Measurements from ENCODE around the gene BICD2.

Gene BICD2

GRCh38 chr9:92774274-92774673 is 9.6 kb upstream of the BICD2 start:
- TF ChIP-seq CTCF (IDR thresholded peaks at IDR 0.05; ENCODE audit: insufficient read depth, low read length, poor library complexity, severe bottlenecking) (no peak), EZH2phosphoT487 (conservative IDR thresholded peaks at IDR 0.05; ENCODE audit: low read length) (no peak)
- H3K4me3 ChIP-seq (ENCODE audit: insufficient read depth, low read length, poor library complexity, severe bottlenecking) = no peak overlapping the region
- no peak overlapping the region for H3K9ac ChIP-seq (ENCODE audit: low read length)
- H3K9me2 ChIP-seq (replicated peaks; ENCODE audit: insufficient read depth, low read length) = no peaks in the 10 kb centered on the region
- no peak overlapping the region for H2AFZ ChIP-seq (ENCODE audit: low read depth, low read length, severe bottlenecking)
- H3K27ac ChIP-seq (ENCODE audit: low read depth, low read length) = no peak overlapping the region
- H3K36me3 ChIP-seq (ENCODE audit: low read length) = no peaks in the 10 kb centered on the region
- H4K20me1 ChIP-seq (ENCODE audit: low read depth, low read length) = no peaks in the 10 kb centered on the region
- H3K27me3 ChIP-seq (ENCODE audit: low read length) = no peaks in the 10 kb centered on the region
- no peak overlapping the region for H3K4me2 ChIP-seq (ENCODE audit: low read depth, low read length, poor library complexity, severe bottlenecking)
- H3K9me3 ChIP-seq (ENCODE audit: insufficient read depth, low read length) = no peaks in the 10 kb centered on the region
- H3K79me2 ChIP-seq (ENCODE audit: insufficient read depth, low read length) = no peaks in the 10 kb centered on the region
- H3F3A ChIP-seq (ENCODE audit: insufficient read depth) = no peaks in the 10 kb centered on the region

- no peak overlapping the region for H3K27ac ChIP-seq (ENCODE audit: low read depth, low read length)
- no peak overlapping the region for H3K4me3 ChIP-seq (ENCODE audit: insufficient read depth, low read length, poor library complexity, severe bottlenecking)
- H3K9ac ChIP-seq (ENCODE audit: low read length) = no peak overlapping the region
- H3K4me2 ChIP-seq (ENCODE audit: low read depth, low read length, poor library complexity, severe bottlenecking) = no peak overlapping the region
- H3F3A ChIP-seq (ENCODE audit: insufficient read depth) = no peaks in the 10 kb centered on the region
- H4K20me1 ChIP-seq (ENCODE audit: low read depth, low read length) = no peaks in the 10 kb centered on the region
- TF ChIP-seq EZH2phosphoT487 (conservative IDR thresholded peaks at IDR 0.05; ENCODE audit: low read length) (no peak), CTCF (IDR thresholded peaks at IDR 0.05; ENCODE audit: insufficient read depth, low read length, poor library complexity, severe bottlenecking) (no peak)
- no peaks in the 10 kb centered on the region for H3K79me2 ChIP-seq (ENCODE audit: insufficient read depth, low read length)
- H3K36me3 ChIP-seq (ENCODE audit: low read length) = no peaks in the 10 kb centered on the region
- H2AFZ ChIP-seq (ENCODE audit: low read depth, low read length, severe bottlenecking) = no peak overlapping the region
- no peaks in the 10 kb centered on the region for H3K9me2 ChIP-seq (replicated peaks; ENCODE audit: insufficient read depth, low read length)
- H3K27me3 ChIP-seq (ENCODE audit: low read length) = no peaks in the 10 kb centered on the region
- no peaks in the 10 kb centered on the region for H3K9me3 ChIP-seq (ENCODE audit: insufficient read depth, low read length)
Observed at GRCh38 chr9:92773810-92774209, 9.2 kb upstream of the BICD2 start.

- Histone ChIP-seq H3K9me3 (ENCODE audit: insufficient read depth, low read length) (no peaks in the 10 kb centered on the region), H3K9ac (ENCODE audit: low read length) (no peak overlapping the region), H2AFZ (ENCODE audit: low read depth, low read length, severe bottlenecking) (no peak overlapping the region), H3K36me3 (ENCODE audit: low read length) (no peaks in the 10 kb centered on the region), H4K20me1 (ENCODE audit: low read depth, low read length) (no peaks in the 10 kb centered on the region), H3K4me2 (ENCODE audit: low read depth, low read length, poor library complexity, severe bottlenecking) (no peak overlapping the region), H3K4me3 (ENCODE audit: insufficient read depth, low read length, poor library complexity, severe bottlenecking) (no peak overlapping the region), H3K9me2 (replicated peaks; ENCODE audit: insufficient read depth, low read length) (no peaks in the 10 kb centered on the region), H3K79me2 (ENCODE audit: insufficient read depth, low read length) (no peaks in the 10 kb centered on the region), H3K27ac (ENCODE audit: low read depth, low read length) (no peak overlapping the region), H3K27me3 (ENCODE audit: low read length) (no peaks in the 10 kb centered on the region), H3F3A (ENCODE audit: insufficient read depth) (no peaks in the 10 kb centered on the region)
- no peak for TF ChIP-seq CTCF (IDR thresholded peaks at IDR 0.05; ENCODE audit: insufficient read depth, low read length, poor library complexity, severe bottlenecking)
- no peak for TF ChIP-seq EZH2phosphoT487 (conservative IDR thresholded peaks at IDR 0.05; ENCODE audit: low read length)
Observed at GRCh38 chr9:92771309-92771708, 6.7 kb upstream of the BICD2 start.
